DOHH2 (cell line): ENCODE results near the gene FLII.

Experiments
- EZH2phosphoT487 ChIP-seq: fragments of 200-600 bp; sonication (generic); IDR thresholded peaks from 2 replicates; pipeline ENCODE4 v1.6.1; 2017; ENCODE audit warnings: borderline replicate concordance, mild to moderate bottlenecking, antibody characterized with exemption, low read length, moderate library complexity, mixed read lengths
- TF ChIP-seq, protein P1 (sequence below): fragments of 200-600 bp; sonication (generic); IDR thresholded peaks from one replicate; pipeline ENCODE4 v1.5.1; 2014; ENCODE audit warnings: antibody characterized with exemption, mild to moderate bottlenecking, low read depth, low read length; ENCODE audit not compliant: poor library complexity, severe bottlenecking

GRCh38 chr17:18198530-18198929 lies 60.0 kb downstream of the FLII start:
- TF ChIP-seq, protein P1, sequence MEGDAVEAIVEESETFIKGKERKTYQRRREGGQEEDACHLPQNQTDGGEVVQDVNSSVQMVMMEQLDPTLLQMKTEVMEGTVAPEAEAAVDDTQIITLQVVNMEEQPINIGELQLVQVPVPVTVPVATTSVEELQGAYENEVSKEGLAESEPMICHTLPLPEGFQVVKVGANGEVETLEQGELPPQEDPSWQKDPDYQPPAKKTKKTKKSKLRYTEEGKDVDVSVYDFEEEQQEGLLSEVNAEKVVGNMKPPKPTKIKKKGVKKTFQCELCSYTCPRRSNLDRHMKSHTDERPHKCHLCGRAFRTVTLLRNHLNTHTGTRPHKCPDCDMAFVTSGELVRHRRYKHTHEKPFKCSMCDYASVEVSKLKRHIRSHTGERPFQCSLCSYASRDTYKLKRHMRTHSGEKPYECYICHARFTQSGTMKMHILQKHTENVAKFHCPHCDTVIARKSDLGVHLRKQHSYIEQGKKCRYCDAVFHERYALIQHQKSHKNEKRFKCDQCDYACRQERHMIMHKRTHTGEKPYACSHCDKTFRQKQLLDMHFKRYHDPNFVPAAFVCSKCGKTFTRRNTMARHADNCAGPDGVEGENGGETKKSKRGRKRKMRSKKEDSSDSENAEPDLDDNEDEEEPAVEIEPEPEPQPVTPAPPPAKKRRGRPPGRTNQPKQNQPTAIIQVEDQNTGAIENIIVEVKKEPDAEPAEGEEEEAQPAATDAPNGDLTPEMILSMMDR, result no peak
- TF ChIP-seq EZH2phosphoT487, result no peak
